Inflammatory macrophage treated with lipopolysaccharide for 4 hours (primary cell): Measurements from ENCODE around the gene RADIL.
"Not testable (repeated sequence)": the region's sequence is repeated elsewhere in the genome, so short reads cannot be mapped to it uniquely, and the experiment has no call there.

Experiments used
- DNase-seq: peaks from one replicate; pipeline ENCODE4 v3.0.0-alpha.2; 2020

RADIL gene

GRCh38 chr7:4883372-4884144 lies at the start of gene RADIL:
TSS of gene RADIL (minus strand) at chr7:4883716. CDS start at chr7:4878139, 5,577 bp downstream.
- DNase-seq: peak; percentile 76

- no peak for DNase-seq
These were observed 48.4 kb upstream of the RADIL start for GRCh38 chr7:4931943-4932342.

- no peak for DNase-seq
These were observed 45.5 kb upstream of the RADIL start for GRCh38 chr7:4929005-4929404.

- DNase-seq: no peak
These were observed 44.9 kb upstream of the RADIL start for GRCh38 chr7:4928445-4928844.

GRCh38 chr7:4919969-4920766 lies 36.7 kb upstream of the RADIL start:
- DNase-seq: no peak

GRCh38 chr7:4916113-4916512 lies 32.6 kb upstream of the RADIL start:
- DNase-seq: no peak

- no peak for DNase-seq
These were observed 27.8 kb upstream of the RADIL start for GRCh38 chr7:4911111-4911828.

GRCh38 chr7:4906682-4907081 lies 23.2 kb upstream of the RADIL start:
- no peak for DNase-seq

GRCh38 chr7:4905171-4905570 lies 21.7 kb upstream of the RADIL start:
- DNase-seq: no peak

GRCh38 chr7:4904346-4904745 lies 20.8 kb upstream of the RADIL start:
- no peak for DNase-seq

GRCh38 chr7:4895766-4896165 lies 12.2 kb upstream of the RADIL start:
- no peak for DNase-seq

- DNase-seq: no peak
These were observed 11.0 kb upstream of the RADIL start for GRCh38 chr7:4894482-4894881.

GRCh38 chr7:4893929-4894475 lies 10.5 kb upstream of the RADIL start:
- DNase-seq: no peak

GRCh38 chr7:4893188-4893587 lies 9.7 kb upstream of the RADIL start:
- not testable (repeated sequence) for DNase-seq

GRCh38 chr7:4891522-4891921 lies 8.0 kb upstream of the RADIL start:
- DNase-seq: not testable (repeated sequence)

GRCh38 chr7:4889682-4890081 lies 6.2 kb upstream of the RADIL start:
- no peak for DNase-seq

- DNase-seq: no peak
These were observed 4.6 kb upstream of the RADIL start for GRCh38 chr7:4888161-4888560.

- DNase-seq: no peak
These were observed 3.2 kb upstream of the RADIL start for GRCh38 chr7:4886671-4887070.

GRCh38 chr7:4885317-4885807 lies 1.8 kb upstream of the RADIL start:
- DNase-seq: no peak

- no peak for DNase-seq
These were observed 648 bp upstream of the RADIL start for GRCh38 chr7:4884164-4884563.

- DNase-seq: no peak
These were observed 514 bp downstream of the RADIL start for GRCh38 chr7:4883033-4883371.

GRCh38 chr7:4882169-4883032 lies 1.1 kb downstream of the RADIL start:
- no peak for DNase-seq
